Suppressor macrophage treated with lipopolysaccharide for 4 hours (primary cell): ENCODE measurements around the gene DTNB.

Experiments
- DNase-seq: peaks from one replicate; pipeline ENCODE4 v3.0.0-alpha.2; 2020

The DTNB gene

DNA sequence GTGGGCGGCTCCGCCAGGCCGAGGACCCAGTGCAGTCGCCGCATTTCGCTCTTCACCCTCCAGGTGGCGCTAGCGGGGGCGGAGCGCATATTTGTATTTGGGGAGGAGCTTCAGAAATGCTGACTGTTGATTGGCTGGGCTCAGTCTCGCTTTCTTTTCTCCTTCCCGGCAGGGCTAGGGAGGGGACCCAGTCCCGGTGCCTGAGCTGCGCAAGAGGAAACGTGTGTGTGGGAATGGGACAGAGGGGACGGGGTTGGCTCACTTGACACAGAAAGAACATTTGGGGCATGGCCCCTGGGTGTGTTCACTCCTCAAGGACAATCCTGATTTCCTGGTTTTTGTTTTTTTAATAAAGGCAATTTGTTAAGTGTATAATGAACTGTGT, 311.3 kb downstream of the DTNB start:
- peak; percentile 98 for DNase-seq

DNA sequence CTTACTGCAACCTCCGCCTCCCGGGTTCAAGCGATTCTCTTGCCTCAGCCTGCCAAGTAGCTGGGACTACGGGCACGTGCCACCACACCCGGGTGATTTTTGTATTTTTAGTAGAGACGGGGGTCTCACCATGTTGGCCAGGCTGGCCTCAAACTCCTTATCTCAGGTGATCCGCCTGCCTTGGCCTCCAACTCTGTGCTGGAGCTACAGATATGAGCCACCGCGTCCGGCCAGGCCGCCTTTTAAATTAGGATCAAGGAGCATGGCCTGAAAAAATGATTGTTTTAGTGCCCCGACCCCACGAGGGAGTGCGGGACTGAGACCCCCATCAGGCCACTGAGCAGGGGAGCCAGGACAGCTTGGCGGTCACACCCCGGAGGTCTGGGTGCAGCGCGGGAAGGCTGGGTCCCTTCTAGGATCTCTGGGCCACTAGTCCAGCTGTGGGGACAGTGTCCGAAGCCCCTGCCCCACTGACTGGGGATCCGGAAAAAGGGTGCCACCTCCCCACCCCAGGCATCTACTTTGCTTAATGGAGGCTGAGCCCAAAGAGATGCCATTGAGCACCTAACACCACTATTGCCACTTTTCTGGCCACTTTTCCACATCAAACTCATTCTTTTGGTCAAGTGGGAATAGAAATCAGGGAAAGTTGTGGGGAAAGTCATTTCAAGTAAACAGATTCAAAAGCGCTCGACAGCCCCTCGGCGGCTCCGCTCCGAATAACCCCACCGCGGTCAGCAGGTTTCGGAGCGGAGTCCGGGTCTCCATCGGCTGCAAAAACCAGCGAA, 311.9 kb downstream of the DTNB start:
- DNase-seq: no peak

DNA sequence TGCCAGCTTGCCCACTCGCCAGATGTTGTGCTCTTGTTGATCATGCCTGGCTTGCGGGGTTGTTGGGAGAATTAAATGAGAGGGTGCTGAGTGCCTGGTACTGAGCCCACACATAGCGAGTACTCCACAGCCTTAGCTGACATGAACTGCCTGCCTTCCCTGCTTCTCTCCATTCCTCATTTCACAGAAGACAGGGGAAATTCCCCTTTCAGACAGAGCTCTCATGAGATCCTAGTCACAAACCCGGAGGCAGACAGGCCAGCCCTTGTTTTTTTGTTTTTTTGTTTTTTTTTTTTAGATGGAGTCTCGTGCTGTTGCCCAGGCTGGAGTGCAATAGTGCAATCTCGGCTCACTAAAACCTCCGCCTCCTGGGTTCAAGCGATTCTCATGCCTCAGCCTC, 314.5 kb downstream of the DTNB start:
- DNase-seq: peak; percentile 77

DNA sequence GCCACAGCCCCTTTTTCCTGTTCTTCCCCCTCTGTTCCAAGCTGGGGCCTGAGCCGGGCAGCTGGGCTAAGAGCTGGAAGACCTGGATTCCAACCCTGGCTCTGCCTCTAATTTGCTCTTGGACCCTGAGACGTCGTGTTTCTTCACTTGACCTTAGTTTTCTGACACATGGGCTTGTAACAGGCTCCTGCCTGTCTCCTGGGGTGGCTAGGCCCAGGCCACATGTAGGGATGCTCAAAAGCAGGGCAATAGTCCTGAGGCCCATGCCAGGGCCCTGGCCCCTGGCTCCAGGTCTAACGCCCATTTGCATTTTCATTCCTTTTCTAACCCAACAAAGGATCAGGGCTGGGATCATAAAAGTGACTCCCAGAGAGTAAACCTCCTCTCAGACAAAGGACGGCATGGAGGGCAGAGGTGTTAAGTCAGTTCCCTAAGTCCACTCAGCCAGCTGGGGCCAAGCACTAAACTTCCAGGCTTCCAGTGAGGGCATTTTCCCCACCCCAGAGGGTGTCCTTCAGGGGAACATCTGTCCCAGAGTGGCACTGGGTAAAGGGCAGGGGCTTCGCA, 315.0 kb downstream of the DTNB start:
- no peak for DNase-seq

DNA sequence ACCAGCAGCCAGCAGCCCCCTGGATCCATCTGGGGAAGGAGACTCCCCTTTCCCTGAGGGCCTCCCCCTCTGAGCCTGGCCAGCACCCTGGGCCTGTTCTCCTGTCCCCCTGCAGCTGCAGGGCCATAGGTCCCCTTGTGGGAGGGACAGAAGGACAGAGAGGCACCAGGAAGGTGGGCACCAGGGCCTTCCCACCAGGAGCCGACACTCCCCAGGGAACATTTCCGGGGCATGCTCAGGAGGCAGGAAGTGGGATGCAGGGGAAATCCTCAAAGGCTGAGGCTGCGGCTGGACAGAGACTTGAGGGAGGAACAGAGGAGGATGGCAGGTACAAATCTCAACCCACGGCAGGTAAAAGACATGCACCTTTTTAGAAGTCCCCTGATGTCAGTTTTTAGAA, 317.3 kb downstream of the DTNB start:
- DNase-seq: no peak

DNA sequence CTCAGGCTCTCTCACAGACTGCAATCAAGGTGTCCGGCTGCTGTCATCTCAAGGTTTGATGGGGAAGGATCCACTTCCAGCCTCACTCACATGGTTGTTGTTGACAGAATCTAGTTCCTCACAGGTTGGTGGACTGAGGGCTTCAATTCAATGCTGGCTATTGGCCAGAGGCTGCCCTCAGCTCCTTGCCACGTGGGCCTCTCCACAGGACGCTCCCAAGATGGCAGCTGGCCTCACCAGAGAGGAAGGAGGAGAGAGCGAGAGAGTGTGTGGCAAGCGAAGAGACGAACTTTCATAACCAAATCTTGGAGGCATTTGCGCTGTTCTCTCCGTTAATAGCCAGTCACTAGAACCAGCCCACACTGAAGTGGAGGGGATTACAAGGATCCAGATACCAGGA, 318.1 kb downstream of the DTNB start:
- no peak for DNase-seq

DNA sequence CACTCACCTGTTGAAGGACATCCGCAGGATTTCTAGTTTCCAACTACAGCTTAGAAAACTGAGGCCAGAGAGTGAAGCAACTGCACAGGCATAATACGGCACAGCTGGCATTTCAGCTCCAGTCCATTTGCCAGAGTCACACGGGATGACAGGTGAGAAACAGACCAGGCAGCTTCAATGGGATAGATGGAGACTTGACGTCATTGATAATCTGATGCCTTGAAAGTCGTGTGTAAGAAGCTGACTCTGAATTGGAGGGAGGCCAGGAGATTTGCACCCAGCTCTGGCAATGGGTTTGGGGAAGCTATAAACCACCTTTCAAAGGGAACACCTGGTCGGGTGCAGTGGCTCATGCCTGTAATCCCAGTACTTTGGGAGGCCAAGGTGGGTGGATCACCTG, 319.3 kb downstream of the DTNB start:
- DNase-seq: no peak

DNA sequence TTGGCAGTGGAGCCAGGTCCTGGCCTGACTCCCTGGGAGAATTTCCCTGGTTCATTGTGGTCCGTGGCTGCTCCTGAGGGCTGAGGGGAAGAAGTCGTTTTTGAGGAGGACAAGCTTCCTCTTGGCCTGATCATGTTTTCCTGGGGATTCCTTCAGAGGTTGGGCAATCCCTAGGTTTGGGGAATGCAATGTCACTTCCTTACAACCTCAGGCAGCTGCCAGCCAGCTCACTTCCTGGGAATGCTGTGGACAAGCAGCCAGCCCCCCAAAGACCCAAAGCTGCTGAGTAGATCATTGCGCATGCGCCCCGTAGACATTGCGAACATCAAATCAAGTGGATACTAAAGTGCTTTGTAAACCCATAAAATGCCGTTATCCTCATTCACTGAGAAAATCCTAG, 324.0 kb downstream of the DTNB start:
- no peak for DNase-seq

DNA sequence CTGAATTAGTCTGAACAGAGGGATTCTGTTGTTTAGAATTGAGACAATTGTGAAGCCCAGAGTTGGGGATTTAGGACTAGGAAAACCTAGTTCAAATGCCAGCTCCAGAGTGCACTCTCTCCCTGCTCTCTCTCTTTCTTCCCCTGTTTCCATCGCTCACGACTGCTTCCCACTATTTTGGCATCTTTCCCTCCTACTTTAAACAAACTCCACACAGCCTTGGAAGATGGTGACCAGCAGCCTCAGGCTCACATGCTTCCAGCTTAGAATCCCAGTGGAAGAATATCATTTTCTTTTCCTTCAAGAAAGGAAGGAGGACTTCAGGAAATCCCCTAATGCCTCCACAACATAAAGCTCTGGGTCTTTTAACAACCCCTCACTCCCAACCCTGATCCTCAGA, 325.5 kb downstream of the DTNB start:
- DNase-seq: no peak

DNA sequence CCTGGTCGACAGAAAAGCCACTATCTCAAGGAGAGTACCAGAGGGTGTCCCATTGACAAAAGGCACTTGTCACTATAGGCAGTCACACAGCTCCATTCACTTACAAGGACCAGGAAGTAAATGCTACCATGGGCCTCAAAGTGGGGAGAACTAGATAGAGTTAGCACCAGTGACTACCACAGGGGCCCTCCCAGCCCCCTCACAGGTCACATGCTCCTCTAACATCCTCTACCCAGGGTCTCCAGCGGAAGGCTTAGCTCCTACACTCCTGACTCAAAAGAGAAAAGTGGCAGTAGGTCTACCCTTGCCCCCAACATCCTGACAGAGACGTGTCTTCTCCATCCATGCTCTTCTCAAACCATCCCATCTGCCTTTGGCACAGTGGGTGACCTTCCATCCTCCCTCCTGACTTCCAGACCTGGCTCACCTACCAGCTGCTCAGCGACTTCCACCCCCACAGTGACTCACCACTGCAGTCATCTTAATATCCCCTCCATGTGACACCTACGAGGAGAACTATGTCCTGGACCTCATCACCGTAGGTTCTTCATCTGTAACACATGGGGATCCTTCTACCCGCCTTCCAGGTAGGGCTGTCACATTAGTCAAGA, 326.1 kb downstream of the DTNB start:
- no peak for DNase-seq

DNA sequence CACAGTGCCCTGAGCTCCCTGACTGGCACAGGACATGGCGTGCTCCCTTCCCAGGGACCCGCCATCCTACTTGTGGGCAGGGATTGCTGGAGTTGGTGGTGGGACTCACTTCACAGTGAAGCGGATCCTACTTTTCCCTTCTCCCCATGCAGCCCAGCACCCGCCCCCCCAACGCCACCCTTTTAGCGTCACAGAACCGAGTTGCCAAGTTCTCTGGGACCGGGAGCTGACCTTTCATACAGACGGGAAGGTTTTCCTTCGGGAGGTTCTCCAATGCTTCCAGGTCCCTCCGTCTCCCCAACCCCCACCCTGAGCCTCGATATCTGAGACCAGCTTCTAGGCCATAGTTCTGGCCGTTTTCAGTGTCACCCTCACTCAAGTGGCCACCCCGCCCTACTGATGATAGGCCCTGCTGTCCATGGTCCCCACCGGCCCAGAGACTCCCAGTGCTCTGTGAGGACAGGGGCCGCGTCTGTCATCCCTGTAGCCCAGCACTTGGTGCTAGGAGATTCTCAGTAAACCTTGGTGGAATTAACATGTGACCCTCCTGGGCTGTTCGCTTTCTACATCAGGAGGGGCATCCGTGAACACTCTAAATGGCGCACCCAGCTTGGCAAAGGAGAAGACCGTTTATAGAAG, 330.1 kb downstream of the DTNB start:
- no peak for DNase-seq

DNA sequence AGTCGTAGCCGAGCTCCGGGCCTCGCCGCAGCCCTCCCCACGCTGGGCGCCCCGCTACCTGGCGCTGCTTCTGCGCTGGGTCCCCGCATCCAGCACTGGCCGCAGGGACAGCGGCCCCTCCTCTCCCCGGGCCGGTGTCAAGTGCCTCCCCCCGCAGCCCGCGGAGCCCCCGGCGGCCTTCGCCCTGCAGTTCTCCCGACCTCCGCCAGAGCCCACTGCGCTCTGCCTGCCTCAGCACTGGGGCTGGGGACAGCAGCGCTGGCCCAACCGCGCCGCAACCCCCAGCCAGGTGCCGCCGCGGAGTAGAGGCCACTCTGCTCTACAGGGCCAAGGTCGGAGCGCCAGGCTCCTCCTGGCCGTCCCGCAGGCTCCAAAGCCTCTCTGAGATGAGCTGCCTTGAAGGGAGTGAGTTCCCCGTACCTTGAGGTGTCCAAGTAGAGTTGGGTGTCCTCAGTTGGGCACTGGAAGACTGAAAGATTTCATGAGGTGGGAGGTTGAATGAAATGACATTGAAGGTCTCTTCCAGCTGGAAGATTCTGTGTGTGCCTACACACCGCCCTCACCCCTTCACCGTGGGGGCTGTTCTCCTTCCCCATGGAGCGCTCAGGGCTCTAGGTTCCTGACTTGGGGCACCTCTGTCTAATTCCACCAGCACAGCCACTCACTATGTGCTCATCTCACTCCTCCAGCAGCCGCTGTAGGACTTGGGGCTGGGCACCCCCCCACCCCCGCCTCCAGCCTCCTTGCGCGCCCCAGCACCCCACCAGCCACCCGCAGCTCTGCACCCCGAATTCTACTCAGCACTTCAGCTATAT, 330.8 kb downstream of the DTNB start:
- DNase-seq: peak; percentile 86

DNA sequence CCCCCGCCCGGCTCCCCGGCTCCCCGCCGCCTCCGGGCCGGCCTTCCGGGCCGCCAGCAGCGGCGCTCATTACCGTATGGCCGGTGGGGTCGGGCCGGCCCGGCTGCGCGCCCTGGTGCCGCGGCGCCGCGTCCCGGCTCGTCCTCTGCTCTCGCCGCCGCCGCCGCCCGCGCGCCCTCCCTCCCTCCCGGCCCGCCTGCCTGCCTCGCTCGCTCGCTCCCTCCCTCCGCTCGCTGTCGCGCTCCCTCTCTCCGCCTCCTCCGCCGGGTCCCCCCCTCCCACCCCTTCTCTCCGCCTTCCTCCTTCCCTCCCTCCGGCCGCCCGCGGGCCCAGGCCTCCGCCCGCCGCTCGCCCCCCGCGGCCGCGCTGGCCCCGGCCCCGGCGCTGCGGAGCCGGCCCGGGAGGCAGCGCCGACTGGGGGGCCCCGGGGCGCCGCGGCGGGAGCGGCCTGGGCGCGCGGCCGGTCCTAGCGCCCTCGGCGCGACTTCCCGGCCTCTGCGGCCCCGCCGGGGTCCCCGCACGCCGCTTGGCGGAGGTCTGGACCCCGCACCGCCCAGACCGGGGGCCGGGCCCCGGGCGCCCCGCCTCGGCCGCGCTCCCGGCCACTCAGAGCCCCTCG, 331.5 kb downstream of the DTNB start, which contains the start of gene DNMT3A:
Gene DNMT3A (minus strand): TSS at position 173 of the 619 bp plus-strand sequence. CDS start 27,941 bp downstream, outside the sequence.
- peak; percentile 59 for DNase-seq

DNA sequence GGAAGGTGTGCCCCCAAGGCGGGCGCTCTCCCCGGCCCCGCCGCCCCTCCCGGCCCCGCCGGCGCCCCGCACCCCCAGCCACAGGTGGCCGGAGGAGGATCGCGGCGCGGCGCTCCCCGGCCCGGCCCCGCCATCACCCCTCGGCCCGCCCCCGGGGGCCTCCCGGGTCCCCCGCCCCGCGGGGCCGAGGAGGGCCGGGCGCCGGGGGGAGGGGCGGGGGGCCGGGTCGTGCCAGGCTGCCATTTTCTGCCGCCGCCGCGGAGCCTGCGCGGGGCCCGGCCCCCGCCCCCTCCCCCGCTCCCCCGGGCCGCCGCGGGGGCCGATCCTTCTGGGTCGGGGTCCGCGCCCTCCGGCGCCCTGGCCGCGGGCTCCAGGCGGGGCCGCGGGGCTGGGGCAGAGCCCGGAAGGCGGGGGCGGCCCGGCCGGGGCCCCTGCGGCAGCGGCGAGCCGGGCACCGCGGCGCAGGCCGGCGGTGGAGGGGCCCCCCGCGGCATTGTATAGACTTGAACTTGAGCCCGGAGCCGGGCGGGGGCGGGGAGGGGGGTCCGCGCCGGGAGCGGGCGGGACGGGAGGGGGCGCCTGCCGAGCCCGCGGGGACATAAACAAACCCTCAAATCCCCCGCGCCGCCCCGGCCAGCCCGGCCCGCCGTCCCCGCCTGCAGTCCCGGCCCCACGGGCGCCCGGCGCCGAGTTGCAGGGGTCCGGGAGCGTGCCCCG, 332.2 kb downstream of the DTNB start:
- DNase-seq: no peak

DNA sequence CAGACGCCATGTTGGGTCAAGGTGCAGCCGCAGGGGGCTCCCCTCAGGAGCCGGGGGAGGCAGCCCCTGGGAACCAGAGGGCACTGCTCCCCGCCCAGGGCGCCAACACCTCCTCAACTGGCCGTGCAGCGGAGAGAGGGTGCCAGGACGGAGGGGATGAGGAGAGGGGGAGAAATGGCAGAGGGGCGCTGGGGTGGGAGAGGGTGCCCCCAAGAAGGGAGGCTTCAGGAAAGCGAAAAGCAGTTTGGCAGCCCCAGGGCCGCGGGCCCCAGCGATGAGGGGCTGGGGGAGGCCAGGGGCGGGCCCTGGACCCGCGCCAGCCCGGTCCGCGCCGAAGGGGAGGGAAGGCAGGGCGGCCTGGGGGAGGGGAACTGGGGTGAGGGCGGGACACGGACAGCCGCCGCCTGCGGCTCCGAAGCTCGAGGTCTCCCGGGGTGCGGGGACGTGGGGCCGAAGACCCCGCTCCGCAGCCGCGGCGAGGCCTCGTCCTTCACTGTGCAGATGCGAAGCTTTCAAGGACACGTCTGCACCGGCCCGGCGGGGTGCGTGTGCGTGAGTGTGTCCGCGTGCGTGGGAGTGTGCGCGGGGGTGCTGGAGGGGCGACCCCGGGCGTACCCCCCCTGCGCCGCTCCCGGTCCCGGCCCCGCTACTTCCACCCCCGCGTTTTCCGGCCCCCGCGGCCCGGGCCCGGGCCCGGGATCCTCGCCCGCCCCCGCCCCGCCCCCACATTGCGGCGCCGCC, 333.0 kb downstream of the DTNB start:
- DNase-seq: no peak

DNA sequence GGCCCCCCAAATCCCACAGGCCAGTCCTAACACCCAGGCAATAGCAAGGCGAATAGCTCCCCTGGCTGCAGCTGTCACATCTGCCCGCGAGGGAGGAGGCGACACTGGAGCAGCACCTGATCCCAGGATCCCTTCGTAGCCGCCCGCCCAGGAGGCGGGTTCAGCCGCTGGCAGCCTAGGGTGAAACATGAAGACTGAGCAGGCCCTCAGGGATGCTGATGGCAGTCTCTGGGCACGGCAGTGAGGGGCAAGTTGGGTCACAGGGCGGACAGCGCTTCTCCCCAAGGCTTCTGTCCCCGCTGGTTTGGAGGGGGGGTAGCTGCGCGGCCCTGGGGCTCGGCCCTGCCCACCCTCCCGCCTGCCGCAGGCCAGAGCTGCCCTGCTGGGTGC, 333.6 kb downstream of the DTNB start:
- DNase-seq: no peak

DNA sequence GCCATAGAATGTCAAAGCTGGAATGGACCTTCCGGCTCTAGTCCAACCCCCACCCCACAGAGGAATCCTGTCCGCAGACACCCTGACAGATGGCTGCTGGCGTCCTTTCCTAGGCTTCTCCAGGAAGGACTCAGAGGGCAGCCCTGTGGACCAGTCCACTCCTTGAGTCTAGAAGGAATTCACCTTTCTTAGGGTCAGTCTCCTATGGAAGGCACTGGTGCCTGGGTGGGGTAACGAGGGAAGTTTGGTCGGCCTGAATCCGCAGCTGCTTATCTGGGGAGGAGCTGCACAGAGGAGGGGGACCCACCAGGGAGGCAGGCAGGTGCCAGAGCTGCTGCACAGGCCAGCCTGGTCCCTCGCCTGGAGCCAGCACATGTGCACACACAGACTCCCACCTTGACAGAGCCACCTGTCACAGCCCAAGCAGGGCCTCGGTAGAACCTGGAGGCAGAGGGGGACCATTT, 334.1 kb downstream of the DTNB start:
- DNase-seq: no peak

DNA sequence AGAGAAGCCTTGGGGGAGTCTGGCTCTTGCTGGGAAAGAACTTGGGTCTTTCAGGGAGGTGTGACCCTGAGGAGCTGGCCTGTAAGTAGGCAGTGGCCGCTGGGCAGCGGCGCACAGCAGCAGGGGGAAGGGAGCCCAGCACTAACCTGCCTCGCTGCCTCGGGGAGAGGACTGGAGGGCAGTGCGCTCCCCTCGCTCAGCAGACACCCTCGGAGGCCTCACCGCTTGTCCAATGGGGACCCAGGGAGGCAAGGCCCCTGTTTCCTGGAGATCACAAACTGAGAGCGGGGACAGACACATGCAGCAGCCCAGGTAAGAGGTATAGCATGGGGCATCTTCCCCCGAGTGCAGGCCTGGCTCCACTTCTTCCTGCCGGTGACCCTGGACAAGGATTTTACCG, 335.0 kb downstream of the DTNB start:
- DNase-seq: no peak

DNA sequence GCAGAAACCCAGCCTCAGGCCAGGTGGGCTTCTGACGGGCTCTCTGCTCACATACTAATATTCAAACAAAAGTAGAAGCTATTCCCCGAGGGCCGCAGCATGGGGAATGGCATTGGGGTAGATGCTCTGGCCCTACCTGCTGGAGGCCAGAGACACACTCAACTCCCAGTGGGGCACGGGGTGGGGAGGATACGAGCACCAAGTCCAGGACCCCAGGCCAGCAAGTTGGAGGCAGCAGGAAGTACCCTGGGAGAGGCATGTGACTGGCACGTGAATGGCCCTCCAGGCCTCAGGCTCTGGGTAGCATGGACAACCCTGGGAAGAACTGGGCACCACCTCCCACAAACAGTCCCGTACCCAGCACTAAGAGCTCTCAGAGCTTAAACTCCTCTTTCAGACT, 335.5 kb downstream of the DTNB start:
- DNase-seq: no peak

DNA sequence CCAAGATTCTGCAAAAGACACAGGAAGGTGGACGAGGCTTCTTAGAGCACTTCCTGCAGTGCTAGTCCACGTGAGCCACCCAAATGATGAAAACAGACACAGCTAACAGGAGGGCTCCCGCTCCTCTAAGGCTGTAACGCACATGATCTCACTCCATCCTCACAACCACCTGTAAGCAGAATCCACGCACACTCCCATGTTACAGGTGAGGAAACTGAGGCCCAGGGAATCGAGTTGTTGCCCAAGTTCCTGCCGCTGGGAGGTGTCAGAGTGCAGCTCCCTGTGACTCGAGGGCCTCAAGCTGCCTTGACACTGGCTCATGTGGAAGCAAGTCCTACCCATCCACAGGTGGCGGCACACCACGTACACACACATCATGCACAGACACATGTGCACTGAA, 336.1 kb downstream of the DTNB start:
- no peak for DNase-seq

DNA sequence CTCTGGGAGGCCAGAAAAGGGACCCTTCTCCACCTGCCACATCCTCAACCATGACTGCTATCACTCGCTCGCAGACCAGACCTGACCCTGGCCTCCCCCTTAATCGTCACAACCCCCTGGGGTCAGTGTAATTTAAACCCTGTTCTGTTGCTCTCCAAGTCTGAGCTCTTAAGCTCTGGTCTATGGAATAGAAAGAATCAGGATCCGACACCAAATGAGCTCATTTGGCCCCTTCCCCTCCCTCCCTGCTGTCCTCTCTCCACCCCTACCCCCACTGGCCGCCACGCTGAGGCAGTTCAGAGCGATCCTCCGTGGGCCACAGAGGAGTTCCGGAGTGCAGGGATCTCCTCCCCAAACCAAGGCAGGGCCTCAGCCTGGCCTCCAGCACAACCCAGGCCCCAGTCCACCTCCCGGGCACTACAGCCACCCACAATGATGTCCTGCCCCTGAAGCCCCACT, 337.0 kb downstream of the DTNB start:
- no peak for DNase-seq
